Measurements from ENCODE around the gene GZF1.

GZF1 gene

GRCh38 chr20:23374441-23374840, 12.5 kb downstream of the GZF1 start:
- no peaks in the 10 kb centered on the region for H3K27me3 ChIP-seq (ENCODE audit: low read length)
- TF ChIP-seq, protein P1, sequence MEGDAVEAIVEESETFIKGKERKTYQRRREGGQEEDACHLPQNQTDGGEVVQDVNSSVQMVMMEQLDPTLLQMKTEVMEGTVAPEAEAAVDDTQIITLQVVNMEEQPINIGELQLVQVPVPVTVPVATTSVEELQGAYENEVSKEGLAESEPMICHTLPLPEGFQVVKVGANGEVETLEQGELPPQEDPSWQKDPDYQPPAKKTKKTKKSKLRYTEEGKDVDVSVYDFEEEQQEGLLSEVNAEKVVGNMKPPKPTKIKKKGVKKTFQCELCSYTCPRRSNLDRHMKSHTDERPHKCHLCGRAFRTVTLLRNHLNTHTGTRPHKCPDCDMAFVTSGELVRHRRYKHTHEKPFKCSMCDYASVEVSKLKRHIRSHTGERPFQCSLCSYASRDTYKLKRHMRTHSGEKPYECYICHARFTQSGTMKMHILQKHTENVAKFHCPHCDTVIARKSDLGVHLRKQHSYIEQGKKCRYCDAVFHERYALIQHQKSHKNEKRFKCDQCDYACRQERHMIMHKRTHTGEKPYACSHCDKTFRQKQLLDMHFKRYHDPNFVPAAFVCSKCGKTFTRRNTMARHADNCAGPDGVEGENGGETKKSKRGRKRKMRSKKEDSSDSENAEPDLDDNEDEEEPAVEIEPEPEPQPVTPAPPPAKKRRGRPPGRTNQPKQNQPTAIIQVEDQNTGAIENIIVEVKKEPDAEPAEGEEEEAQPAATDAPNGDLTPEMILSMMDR (IDR thresholded peaks at IDR 0.05; ENCODE audit: insufficient read depth, low read length, poor library complexity, severe bottlenecking): no peak
- no peak for TF ChIP-seq EZH2phosphoT487 (conservative IDR thresholded peaks at IDR 0.05; ENCODE audit: low read length)
- H3K9me2 ChIP-seq (replicated peaks; ENCODE audit: insufficient read depth, low read length): no peaks in the 10 kb centered on the region
- peaks cover 28% of the 10 kb centered on the region; the same call in 1 of the 2 replicates for H3K36me3 ChIP-seq (ENCODE audit: low read length)
- no peak overlapping the region for H2AFZ ChIP-seq (ENCODE audit: low read depth, low read length, severe bottlenecking)
- no peaks in the 10 kb centered on the region for H3K79me2 ChIP-seq (ENCODE audit: insufficient read depth, low read length)
- H3K27ac ChIP-seq (ENCODE audit: low read depth, low read length): no peak overlapping the region
- no peaks in the 10 kb centered on the region for H4K20me1 ChIP-seq (ENCODE audit: low read depth, low read length)
- H3K4me3 ChIP-seq (ENCODE audit: insufficient read depth, low read length, poor library complexity, severe bottlenecking): no peak overlapping the region
- no peaks in the 10 kb centered on the region for H3K9me3 ChIP-seq (ENCODE audit: insufficient read depth, low read length)
- H3K9ac ChIP-seq (ENCODE audit: low read length): no peak overlapping the region
- H3F3A ChIP-seq (ENCODE audit: insufficient read depth): peaks cover 8% of the 10 kb centered on the region; the same call in 1 of the 2 replicates
- H3K4me2 ChIP-seq (ENCODE audit: low read depth, low read length, poor library complexity, severe bottlenecking): no peak overlapping the region

GRCh38 chr20:23375827-23376226, 13.8 kb downstream of the GZF1 start:
- H2AFZ ChIP-seq (ENCODE audit: low read depth, low read length, severe bottlenecking): no peak overlapping the region
- H3K27ac ChIP-seq (ENCODE audit: low read depth, low read length): no peak overlapping the region
- no peaks in the 10 kb centered on the region for H3K27me3 ChIP-seq (ENCODE audit: low read length)
- H3K9me2 ChIP-seq (replicated peaks; ENCODE audit: insufficient read depth, low read length): no peaks in the 10 kb centered on the region
- no peak overlapping the region for H3K9ac ChIP-seq (ENCODE audit: low read length)
- peaks cover 30% of the 10 kb centered on the region; the same call in 1 of the 2 replicates for H3K36me3 ChIP-seq (ENCODE audit: low read length)
- peaks cover 8% of the 10 kb centered on the region; the same call in 1 of the 2 replicates for H3F3A ChIP-seq (ENCODE audit: insufficient read depth)
- H3K4me2 ChIP-seq (ENCODE audit: low read depth, low read length, poor library complexity, severe bottlenecking): no peak overlapping the region
- H3K9me3 ChIP-seq (ENCODE audit: insufficient read depth, low read length): no peaks in the 10 kb centered on the region
- no peaks in the 10 kb centered on the region for H3K79me2 ChIP-seq (ENCODE audit: insufficient read depth, low read length)
- H4K20me1 ChIP-seq (ENCODE audit: low read depth, low read length): no peaks in the 10 kb centered on the region
- no peak for TF ChIP-seq EZH2phosphoT487 (conservative IDR thresholded peaks at IDR 0.05; ENCODE audit: low read length)
- TF ChIP-seq, protein P1 (IDR thresholded peaks at IDR 0.05; ENCODE audit: insufficient read depth, low read length, poor library complexity, severe bottlenecking): no peak
- no peak overlapping the region for H3K4me3 ChIP-seq (ENCODE audit: insufficient read depth, low read length, poor library complexity, severe bottlenecking)

DNA sequence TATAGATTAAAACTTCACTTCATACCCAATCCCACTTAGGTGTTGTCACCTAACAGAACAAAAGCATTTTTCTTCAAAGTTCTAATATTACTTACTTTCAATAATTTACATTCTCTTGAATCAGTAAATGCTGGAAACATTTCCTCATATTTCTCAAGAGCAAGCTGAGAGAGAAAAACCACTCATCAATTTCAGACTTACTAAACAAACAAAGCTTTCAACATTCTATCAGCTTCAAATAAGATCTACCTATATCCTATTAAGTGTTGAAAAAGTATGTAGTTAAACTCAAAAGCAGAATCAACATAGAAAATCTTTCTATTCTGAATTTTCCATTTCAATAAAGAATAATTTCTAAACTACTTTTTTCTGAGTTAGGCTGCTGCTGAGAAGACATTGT, 17.8 kb downstream of the GZF1 start:
- H3K27me3 ChIP-seq (ENCODE audit: low read length): no peaks in the 10 kb centered on the region
- no peak for TF ChIP-seq EZH2phosphoT487 (conservative IDR thresholded peaks at IDR 0.05; ENCODE audit: low read length)
- TF ChIP-seq, protein P1 (IDR thresholded peaks at IDR 0.05; ENCODE audit: insufficient read depth, low read length, poor library complexity, severe bottlenecking): no peak
- H4K20me1 ChIP-seq (ENCODE audit: low read depth, low read length): no peaks in the 10 kb centered on the region
- H3K9me2 ChIP-seq (replicated peaks; ENCODE audit: insufficient read depth, low read length): no peaks in the 10 kb centered on the region
- H3F3A ChIP-seq (ENCODE audit: insufficient read depth): peaks cover 5% of the 10 kb centered on the region; the same call in 1 of the 2 replicates
- peaks cover 33% of the 10 kb centered on the region; the same call in 1 of the 2 replicates for H3K36me3 ChIP-seq (ENCODE audit: low read length)
- no peaks in the 10 kb centered on the region for H3K9me3 ChIP-seq (ENCODE audit: insufficient read depth, low read length)
- no peak overlapping the region for H3K27ac ChIP-seq (ENCODE audit: low read depth, low read length)
- no peak overlapping the region for H3K9ac ChIP-seq (ENCODE audit: low read length)
- no peak overlapping the region for H3K4me3 ChIP-seq (ENCODE audit: insufficient read depth, low read length, poor library complexity, severe bottlenecking)
- H2AFZ ChIP-seq (ENCODE audit: low read depth, low read length, severe bottlenecking): no peak overlapping the region
- no peaks in the 10 kb centered on the region for H3K79me2 ChIP-seq (ENCODE audit: insufficient read depth, low read length)
- H3K4me2 ChIP-seq (ENCODE audit: low read depth, low read length, poor library complexity, severe bottlenecking): no peak overlapping the region
